HS-5 (cell line): ENCODE measurements around the gene POLR2H.

Source experiments
- DNase-seq: peaks from one replicate; pipeline ENCODE4 v3.0.0-alpha.2; 2012; ENCODE audit warnings: low read depth

The POLR2H gene

DNA sequence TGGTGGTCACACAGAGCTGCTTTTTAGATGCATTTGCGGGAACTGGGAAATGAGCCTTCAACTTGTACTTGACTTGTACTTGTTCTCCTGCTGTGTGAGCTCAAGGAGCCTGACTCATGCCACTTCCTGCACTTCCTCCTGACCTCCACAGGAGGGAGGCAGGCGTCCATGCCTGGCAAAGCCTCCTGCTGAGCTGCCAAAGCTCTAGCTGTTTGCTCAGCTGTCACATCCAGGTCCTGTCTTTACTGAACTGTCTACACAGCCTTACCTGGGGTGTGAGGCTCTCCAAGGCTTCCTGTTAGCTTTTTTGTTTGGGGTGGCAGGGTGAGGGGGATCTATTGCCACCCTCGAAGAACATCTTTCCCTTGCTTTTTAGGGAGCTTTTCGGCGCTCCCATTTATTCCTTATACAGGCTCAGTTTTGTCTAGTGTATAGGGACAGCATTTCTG is 10.1 kb downstream of the POLR2H start:
- peak; percentile 73 for DNase-seq

DNA sequence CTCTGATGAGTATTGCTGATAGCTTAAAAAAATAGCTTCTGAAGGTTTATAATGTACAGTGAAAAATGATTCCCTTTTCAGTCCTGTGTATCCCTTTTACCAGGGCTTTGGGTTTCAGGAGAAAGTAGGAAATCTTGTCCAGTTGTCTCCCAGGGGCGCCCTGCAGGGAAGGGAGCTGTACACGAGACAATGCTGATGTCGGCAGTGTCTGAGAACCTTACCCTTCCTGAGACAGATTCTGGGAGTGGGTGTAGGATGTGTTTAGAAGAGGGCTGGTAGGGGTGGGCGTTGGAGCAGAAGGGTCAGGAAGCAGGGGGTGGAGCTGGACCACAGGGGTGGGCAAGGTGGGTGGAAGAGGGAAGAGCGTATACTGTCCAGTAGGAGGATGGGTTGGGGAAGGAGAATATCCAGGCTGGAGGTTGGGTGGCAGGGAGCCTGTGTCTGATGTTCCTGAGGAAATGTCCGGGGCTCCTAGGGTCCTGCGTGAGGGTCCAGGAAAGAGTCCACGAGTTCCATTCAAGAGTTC is 10.8 kb downstream of the POLR2H start:
- no peak for DNase-seq

GRCh38 chr3:184372911-184373310 is 11.4 kb downstream of the POLR2H start:
- no peak for DNase-seq

DNA sequence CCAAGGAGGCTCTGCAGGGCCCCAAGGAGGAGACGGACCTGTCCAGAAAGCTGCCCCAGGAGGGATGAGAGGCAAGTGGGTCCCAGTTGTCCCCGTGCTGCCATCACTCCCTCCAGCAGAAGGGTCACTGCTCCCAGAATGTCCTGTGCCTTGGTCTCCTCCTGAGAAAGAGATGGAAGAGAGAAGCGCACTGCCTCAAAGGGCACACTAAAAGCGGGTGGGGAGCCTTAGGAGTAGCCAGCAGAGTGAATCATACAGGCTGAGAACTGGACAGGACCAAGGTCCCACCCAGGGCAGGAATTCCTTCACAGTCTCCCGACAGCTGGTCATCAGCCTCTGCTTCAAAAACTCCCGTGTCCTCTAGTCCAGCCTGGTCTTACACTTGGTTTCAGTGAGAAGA is 11.9 kb downstream of the POLR2H start:
- no peak for DNase-seq

DNA sequence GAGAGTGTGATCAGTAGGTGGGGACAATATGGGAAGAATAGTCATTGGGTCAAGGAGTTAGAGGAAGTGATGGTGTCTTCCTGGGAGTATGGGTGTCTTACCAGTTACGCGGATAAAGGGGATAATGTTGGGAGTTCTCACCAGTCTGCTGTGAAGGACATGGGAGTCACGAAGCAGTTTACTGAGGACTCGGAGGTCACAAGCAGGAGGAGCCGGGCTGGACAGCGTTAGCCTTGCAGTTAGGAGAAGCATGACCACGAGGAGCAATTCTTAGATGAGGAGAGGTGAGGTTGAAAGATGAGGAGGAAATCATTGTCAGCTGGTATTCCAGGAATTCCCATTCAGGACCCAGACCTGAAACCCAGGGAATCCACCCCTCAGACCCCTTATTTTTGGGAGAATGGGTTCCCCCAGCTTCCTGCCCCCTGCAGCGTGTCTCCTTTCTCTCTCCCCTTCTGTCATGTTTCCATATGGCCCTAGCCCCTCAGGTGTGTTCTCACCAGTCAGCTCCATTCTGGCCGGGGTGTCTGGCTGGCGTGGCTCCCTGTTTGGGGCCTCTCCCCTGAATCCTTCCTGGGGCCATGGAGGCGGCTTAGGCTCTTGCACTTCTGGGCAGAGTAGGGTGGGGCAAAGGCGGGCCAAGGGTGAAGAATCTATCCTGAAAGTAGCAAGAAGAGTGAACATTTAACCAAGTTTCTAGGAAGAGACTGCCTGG is 14.4 kb downstream of the POLR2H start:
- no peak for DNase-seq

GRCh38 chr3:184377374-184377773 is 15.9 kb downstream of the POLR2H start:
- DNase-seq: no peak

- no peak for DNase-seq
These were observed 16.5 kb downstream of the POLR2H start, which contains the start of gene THPO for GRCh38 chr3:184377882-184378445. TSS of gene THPO (minus strand) at chr3:184378207. CDS start at chr3:184376259, 1,948 bp downstream.

DNA sequence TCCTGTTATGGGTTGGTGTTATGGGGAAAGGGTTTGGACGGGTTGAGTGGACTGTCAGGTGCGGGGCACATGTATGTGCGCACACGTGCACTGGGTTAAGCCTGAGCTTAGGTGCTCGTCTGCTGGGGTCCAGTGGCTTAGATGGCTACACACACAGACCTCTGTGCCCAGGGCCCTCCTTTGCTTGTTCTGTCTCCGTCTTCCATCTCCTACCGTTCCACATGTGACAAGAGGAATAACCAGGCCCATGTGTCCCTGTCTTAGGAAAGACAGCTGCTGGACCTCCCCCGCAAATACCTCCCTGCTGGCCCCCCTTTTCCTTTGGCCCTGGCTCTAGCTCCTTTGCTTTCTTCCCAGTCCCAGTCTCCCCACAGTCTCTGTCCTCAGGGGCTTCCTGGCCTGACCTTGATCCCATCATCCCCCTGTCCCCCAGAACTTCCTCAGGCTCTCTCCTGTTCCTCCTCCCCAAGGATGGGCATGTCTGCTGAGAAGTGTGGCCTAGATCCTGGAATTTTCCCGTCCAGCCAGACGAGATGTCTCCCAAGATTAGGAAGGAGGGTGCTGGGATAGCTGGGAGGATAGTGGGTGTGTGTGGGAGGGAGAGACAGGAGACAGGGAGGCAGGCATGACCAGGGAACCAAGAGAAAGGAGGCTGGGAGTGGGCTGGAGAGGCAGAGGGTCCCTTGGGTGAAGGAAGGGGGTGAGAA is 17.3 kb downstream of the POLR2H start:
- DNase-seq: no peak

GRCh38 chr3:184379358-184380184 is 18.1 kb downstream of the POLR2H start, which contains the start of gene CHRD:
TSS of gene CHRD (plus strand) at chr3:184380054. CDS start at chr3:184380319, 265 bp downstream.
- no peak for DNase-seq

GRCh38 chr3:184380185-184380626 is 18.7 kb downstream of the POLR2H start:
- no peak for DNase-seq

- no peak for DNase-seq
These were observed 19.2 kb downstream of the POLR2H start for GRCh38 chr3:184380627-184381260.

GRCh38 chr3:184381261-184382224 is 20.0 kb downstream of the POLR2H start:
- DNase-seq: no peak

GRCh38 chr3:184382326-184383032 is 21.0 kb downstream of the POLR2H start:
- no peak for DNase-seq

DNA sequence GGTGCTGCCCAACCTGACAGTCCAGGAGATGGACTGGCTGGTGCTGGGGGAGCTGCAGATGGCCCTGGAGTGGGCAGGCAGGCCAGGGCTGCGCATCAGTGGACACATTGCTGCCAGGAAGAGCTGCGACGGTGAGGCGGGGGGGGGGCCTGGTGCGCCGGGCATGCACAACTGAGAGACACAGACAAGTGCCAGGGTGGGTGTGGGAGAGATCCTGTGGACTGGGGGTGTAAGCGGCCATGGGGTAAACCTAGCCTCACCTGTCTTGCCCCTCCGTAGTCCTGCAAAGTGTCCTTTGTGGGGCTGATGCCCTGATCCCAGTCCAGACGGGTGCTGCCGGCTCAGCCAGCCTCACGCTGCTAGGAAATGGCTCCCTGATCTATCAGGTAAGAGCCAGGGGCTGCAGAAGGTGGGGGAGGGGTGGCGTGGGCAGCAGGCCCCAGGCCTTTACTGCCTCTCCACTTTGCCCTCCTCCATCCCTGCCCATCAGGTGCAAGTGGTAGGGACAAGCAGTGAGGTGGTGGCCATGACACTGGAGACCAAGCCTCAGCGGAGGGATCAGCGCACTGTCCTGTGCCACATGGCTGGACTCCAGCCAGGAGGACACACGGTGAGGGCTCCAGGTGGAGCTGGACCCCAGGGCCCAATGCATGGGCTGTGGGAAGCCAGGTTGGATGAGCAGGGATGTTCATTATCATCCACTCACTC is 21.7 kb downstream of the POLR2H start:
- DNase-seq: no peak

DNA sequence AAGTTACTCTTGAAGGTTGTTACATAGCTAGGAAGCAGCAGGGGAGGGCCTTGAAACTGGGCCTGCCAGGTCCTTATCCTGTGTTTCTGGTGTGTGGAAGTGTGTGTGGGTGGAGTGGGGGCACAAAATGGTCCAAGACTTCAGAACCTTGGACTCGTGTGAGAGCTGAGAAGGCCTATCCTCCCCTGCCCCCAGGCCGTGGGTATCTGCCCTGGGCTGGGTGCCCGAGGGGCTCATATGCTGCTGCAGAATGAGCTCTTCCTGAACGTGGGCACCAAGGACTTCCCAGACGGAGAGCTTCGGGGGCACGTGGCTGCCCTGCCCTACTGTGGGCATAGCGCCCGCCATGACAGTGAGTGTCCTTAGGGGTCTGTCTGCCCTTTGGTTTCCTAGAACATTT is 22.8 kb downstream of the POLR2H start:
- DNase-seq: no peak

- DNase-seq: no peak
These were observed 23.4 kb downstream of the POLR2H start for GRCh38 chr3:184384856-184385422.

GRCh38 chr3:184386047-184386806 is 24.7 kb downstream of the POLR2H start:
- DNase-seq: no peak
